Renal pelvis (tissue), 4 donors: ENCODE results near the gene TAC3. TPM values are rescaled to one million over a fixed set of nuclear protein-coding genes. Genes with fewer than 3 reads are reported as not detected.
"Not testable (repeated sequence)": the region's sequence is repeated elsewhere in the genome, so short reads cannot be mapped to it uniquely, and the experiment has no call there.

ENCODE experiments used
- DNase-seq: peaks from one replicate; pipeline ENCODE4 v3.0.0-alpha.2; 2013
- polyA plus RNA-seq, 3 donors: library from polyadenylated mRNA; unstranded; fragments of 120-200 nt; gene quantifications; one replicate each; pipeline ENCODE4 v1.2.1, GENCODE V29; 2013; ENCODE audit not compliant: insufficient read length in 3 of 3

Gene TAC3
- polyA plus RNA-seq, 3 donors, result 0.64 to 2.2 (median 1.1) TPM

GRCh38 chr12:56985714-56986113 is 30.6 kb downstream of the TAC3 start:
- DNase-seq, result not testable (repeated sequence)

DNA sequence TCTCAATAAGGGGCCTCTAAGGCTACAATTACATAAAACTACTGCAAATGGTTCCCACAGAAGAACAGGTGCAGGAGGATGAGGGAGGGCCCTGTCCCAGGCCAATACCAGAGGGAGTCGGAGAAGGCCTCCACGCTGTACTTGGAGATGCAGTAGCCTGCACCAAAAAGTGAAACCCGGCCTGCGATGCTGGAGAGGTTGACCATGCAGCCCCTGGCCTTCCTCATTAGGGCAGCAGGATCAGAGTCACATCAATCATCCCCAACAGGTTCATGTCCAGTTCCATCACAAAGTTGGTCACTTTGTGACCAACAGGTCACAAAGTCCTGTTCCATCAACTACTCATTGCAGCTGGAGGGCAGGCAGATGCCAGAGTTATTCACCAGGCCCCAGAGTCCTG is 32.9 kb downstream of the TAC3 start:
- DNase-seq, result no peak

DNA sequence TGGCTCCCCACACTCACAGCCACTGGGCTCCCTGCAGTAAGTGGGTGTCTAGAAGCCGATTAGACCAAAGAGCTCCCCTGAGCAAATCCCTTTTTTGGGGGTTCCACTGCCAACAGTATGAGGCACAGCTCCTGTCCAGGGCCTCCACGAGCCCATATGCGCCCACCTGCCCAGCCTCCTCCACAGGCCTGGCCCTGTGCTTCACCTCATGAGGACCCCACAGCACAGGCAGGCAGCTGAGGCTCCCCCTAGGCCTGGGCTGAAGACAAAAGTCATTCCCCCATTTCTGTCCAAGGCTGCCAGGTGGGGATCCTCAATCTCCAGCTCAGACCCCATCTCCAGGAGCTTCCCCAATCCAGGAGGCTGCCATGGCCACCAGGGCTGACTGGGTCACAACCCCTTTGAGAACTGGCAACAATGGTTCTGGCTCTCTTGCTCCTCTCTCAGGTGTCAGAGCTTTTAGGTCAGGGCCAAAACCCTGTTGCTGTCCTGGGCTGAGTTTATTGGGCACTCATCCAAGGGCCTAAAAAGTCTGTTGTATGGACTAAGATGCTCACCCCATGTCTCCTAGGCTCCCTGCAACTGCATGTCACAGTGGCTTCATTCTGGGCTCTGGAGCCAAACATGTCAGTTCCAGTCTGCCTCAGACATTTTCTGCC is 33.6 kb downstream of the TAC3 start:
- not testable (repeated sequence) for DNase-seq

DNA sequence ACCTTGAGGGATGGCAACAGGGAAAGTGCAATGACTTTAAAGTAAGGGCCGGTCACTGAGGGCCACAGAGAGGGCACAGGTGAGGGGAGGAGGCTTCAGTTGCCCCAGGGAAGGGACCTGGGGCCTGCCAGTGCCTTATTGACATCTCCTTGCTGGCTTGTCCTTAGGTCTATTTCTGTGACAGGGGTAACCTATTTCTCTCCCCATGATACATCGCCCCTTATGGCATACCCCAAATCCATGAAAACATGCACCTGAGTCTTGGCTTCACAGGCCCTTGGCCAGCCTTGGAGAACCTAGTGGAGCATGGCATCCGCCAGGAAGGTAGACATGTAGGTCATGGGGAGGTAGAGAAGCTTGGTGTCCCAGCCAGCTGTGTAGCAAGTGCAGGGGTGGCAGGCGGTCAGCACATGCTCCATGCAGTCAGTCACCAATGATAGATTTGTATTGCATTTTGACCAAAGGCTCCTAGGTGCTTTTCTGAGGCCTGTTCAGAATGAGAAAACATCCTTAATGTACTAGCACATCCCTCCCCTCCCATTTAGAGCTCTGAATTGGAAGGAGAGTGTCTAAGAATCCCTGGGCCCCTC is 35.3 kb downstream of the TAC3 start:
- no peak for DNase-seq

DNA sequence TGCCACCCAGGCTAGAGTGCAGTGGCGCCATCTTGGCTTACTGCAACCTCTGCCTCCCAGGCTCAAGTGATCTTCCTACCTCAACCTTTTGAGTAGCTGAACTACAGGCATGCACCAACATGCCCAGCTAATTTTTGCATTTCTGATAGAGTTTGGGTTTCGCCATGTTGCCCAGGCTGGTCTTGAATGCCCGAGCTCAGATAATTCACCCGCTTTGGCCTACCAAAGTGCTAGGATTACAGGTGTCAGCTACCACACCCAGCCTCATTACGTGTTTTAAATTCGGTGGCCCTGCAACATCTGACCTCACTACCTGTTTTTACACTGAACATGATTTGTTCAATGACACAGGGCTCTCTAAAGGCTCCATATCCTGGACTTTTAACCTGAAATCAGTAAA is 36.1 kb downstream of the TAC3 start:
- no peak for DNase-seq

- no peak for DNase-seq
These were observed 36.7 kb downstream of the TAC3 start for GRCh38 chr12:56979628-56980027.

- DNase-seq, result no peak
These were observed 37.8 kb downstream of the TAC3 start for GRCh38 chr12:56978397-56979138.

GRCh38 chr12:56977361-56977760 is 39.0 kb downstream of the TAC3 start:
- not testable (repeated sequence) for DNase-seq

GRCh38 chr12:56974224-56974623 is 42.1 kb downstream of the TAC3 start:
- DNase-seq, result not testable (repeated sequence)

DNA sequence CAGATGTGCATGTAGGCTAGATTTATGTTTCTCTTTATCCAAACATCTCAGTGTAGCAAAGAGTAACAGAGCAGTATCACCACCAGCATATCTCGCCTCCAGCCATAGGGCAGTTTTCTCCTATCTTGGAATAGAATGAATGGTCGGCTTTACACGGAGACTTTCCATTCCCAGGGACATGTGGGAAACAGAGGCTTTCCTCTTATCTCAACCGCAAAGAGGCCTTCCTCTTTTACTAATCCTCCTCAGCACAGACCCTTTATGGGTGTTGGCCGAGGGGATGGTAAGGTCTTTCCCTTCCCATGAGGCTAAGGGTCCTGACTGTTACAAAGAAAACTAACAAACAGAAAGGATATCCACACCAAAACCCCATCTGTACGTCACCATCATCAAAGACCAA is 47.4 kb downstream of the TAC3 start:
- DNase-seq, result not testable (repeated sequence)

DNA sequence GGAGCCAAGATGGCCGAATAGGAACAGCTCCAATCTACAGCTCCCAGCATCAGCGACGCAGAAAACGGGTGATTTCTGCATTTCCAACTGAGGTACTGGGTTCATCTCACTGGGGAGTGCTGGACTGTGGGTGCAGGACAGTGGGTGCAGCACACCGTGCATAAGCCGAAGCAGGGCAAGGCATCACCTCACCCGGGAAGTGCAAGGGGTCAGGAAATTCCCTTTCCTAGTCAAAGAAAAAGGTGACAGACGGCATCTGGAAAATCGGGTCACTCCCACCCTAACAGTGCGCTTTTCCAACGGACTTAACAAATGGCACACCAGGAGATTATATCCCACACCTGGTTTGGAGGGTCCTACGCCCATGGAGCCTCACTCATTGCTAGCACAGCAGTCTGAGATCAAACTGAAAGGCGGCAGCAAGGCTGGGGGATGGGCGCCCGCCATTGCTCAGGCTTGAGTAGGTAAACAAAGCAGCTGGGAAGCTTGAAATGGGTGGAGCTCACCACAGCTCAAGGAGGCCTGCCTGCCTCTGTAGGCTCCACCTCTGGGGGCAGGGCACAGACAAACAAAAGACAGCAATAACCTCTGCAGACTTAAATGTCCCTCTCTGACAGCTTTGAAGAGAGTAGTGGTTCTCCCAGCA is 50.2 kb downstream of the TAC3 start:
- not testable (repeated sequence) for DNase-seq

GRCh38 chr12:56965124-56965523 is 51.2 kb downstream of the TAC3 start:
- not testable (repeated sequence) for DNase-seq

DNA sequence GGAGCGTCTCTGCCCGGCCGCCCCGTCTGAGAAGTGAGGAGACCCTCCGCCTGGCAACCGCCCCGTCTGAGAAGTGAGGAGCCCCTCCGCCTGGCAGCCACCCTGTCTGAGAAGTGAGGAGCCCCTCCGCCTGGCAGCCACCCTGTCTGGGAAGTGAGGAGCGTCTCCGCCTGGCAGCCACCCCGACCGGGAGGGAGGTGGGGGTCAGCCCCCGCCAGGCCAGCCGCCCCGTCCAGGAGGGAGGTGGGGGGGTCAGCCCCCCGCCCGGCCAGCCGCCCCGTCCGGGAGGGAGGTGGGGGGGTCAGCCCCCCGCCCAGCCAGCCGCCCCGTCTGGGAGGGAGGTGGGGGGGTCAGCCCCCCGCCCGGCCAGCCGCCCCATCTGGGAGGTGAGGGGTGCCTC is 52.8 kb downstream of the TAC3 start:
- DNase-seq, result not testable (repeated sequence)

GRCh38 chr12:56962247-56962646 is 54.1 kb downstream of the TAC3 start:
- DNase-seq, result not testable (repeated sequence)

Other genes starting within 250 kb of the TAC3 start
- under 1 TPM; 0.07 to 0.21 (median 0.16) TPM for gene SDR9C7, start 82.1 kb downstream of the TAC3 start, polyA plus RNA-seq
- 1 to 10 TPM in 2 of 3 donors, under 1 TPM in 1; 0.50 to 1.4 (median 1.0) TPM for gene RDH16, start 58.9 kb downstream of the TAC3 start, polyA plus RNA-seq
- 10 to 100 TPM; 12.8 to 14.0 (median 13.8) TPM for gene ZBTB39, start 10.0 kb downstream of the TAC3 start, polyA plus RNA-seq
- gene MYO1A, start 33.6 kb upstream of the TAC3 start, polyA plus RNA-seq, result under 1 TPM; 0.14 to 0.25 (median 0.21) TPM
- gene NEMP1, start 62.3 kb upstream of the TAC3 start, polyA plus RNA-seq, result 10 to 100 TPM; 22.1 to 35.0 (median 27.9) TPM
- gene NAB2, start 72.6 kb upstream of the TAC3 start, polyA plus RNA-seq, result 10 to 100 TPM; 47.0 to 53.9 (median 53.8) TPM
- 100 to 1,000 TPM in 2 of 3 donors, 10 to 100 TPM in 1; 98.8 to 134 (median 127) TPM for gene STAT6, start 94.8 kb upstream of the TAC3 start, polyA plus RNA-seq
- 100 to 1,000 TPM in 1 of 3 donors, 10 to 100 TPM in 2; 70.4 to 103 (median 83.3) TPM for gene LRP1, start 112.0 kb upstream of the TAC3 start, polyA plus RNA-seq
- gene LRP1-AS, start 131.1 kb upstream of the TAC3 start, polyA plus RNA-seq, result not detected
- gene NXPH4, start 200.3 kb upstream of the TAC3 start, polyA plus RNA-seq, result 1 to 10 TPM; 3.7 to 5.8 (median 3.9) TPM
- gene SHMT2, start 213.2 kb upstream of the TAC3 start, polyA plus RNA-seq, result 10 to 100 TPM; 82.5 to 90.7 (median 89.9) TPM
- gene STAC3, start 234.7 kb upstream of the TAC3 start, polyA plus RNA-seq, result 1 to 10 TPM; 4.3 to 9.6 (median 7.8) TPM